ENCODE data around the gene ZFP28.
A peak's percentile ranks its signal among the peaks of the same experiment; 100 is the strongest.

ZFP28 gene

GRCh38 chr19:56538761-56539263, at the start of gene ZFP28:
TSS of gene ZFP28 (plus strand) at chr19:56538948. CDS start at chr19:56539019, 71 bp downstream.
- DNase-seq (ENCODE audit: low spot score): peak; percentile 67

- no peak for DNase-seq (ENCODE audit: low spot score)
These were observed 47.3 kb upstream of the ZFP28 start for GRCh38 chr19:56491399-56491798.

- no peak for DNase-seq (ENCODE audit: low spot score)
These were observed 34.2 kb upstream of the ZFP28 start for GRCh38 chr19:56504581-56504980.

GRCh38 chr19:56507446-56508289, 31.1 kb upstream of the ZFP28 start, which contains the start of gene ZNF471:
TSS of gene ZNF471 (plus strand) at chr19:56507855. CDS start at chr19:56511572, 3,717 bp downstream.
- DNase-seq (ENCODE audit: low spot score): peak; percentile 86

GRCh38 chr19:56508290-56508778, 30.4 kb upstream of the ZFP28 start:
- no peak for DNase-seq (ENCODE audit: low spot score)

- no peak for DNase-seq (ENCODE audit: low spot score)
These were observed 13.4 kb upstream of the ZFP28 start for GRCh38 chr19:56525214-56525860.

GRCh38 chr19:56537442-56537841, 1.3 kb upstream of the ZFP28 start:
- no peak for DNase-seq (ENCODE audit: low spot score)

GRCh38 chr19:56538254-56538760, 441 bp upstream of the ZFP28 start:
- peak; percentile 86 for DNase-seq (ENCODE audit: low spot score)

- DNase-seq (ENCODE audit: low spot score): no peak
These were observed 5.0 kb downstream of the ZFP28 start for GRCh38 chr19:56543776-56544175.

- DNase-seq (ENCODE audit: low spot score): no peak
These were observed 8.8 kb downstream of the ZFP28 start for GRCh38 chr19:56547535-56547934.

GRCh38 chr19:56554272-56554869, 15.6 kb downstream of the ZFP28 start:
- no peak for DNase-seq (ENCODE audit: low spot score)

GRCh38 chr19:56562766-56563165, 24.0 kb downstream of the ZFP28 start:
- no peak for DNase-seq (ENCODE audit: low spot score)

- peak; percentile 48 for DNase-seq (ENCODE audit: low spot score)
These were observed 28.1 kb downstream of the ZFP28 start for GRCh38 chr19:56566904-56567273.

- DNase-seq (ENCODE audit: low spot score): peak; percentile 93
These were observed 28.7 kb downstream of the ZFP28 start, which contains the start of gene ZNF470 for GRCh38 chr19:56567274-56568120. TSS of gene ZNF470 (plus strand) at chr19:56567468. CDS start at chr19:56570312, 2,844 bp downstream.

GRCh38 chr19:56572589-56572988, 33.8 kb downstream of the ZFP28 start:
- no peak for DNase-seq (ENCODE audit: low spot score)

GRCh38 chr19:56573914-56574313, 35.2 kb downstream of the ZFP28 start:
- no peak for DNase-seq (ENCODE audit: low spot score)

GRCh38 chr19:56577719-56578602, 39.2 kb downstream of the ZFP28 start:
- DNase-seq (ENCODE audit: low spot score): no peak

GRCh38 chr19:56594446-56594782, 55.7 kb downstream of the ZFP28 start:
- DNase-seq (ENCODE audit: low spot score): no peak

- DNase-seq (ENCODE audit: low spot score): peak; percentile 95
These were observed 56.2 kb downstream of the ZFP28 start, which contains the start of gene ZNF71 for GRCh38 chr19:56594783-56595547. TSS of gene ZNF71 (plus strand) at chr19:56595302. CDS start at chr19:56601559, 6,257 bp downstream.
